HepG2 (cell line): Measurements from ENCODE around the gene SP7. TPM values are rescaled to one million over a fixed set of nuclear protein-coding genes. Genes with fewer than 3 reads are reported as not detected.

ENCODE experiments used
- ATAC-seq: fragments of 200-7000 bp; cut with Tn5 transposase; 3 replicates; pipeline ENCODE4 v1.9.1; 2020; ENCODE audit warnings: mild to moderate bottlenecking, moderate library complexity
- BruUV-seq: library from RNA; stranded (reverse); fragments of 400-500 nt; replicated peaks from 2 replicates; lab custom pipeline; 2021; lab: Mats Ljungman, UMichigan
- CTCF ChIA-PET: fragments of 300-600 bp; formaldehyde crosslinking; extraction: SDS; loops from one replicate; lab custom pipeline; 2021; ENCODE audit warnings: low total read pairs, inconsistent platforms, low intra/inter-chr PET ratio; lab: Yijun Ruan, JAX
- POLR2A ChIA-PET: fragments of 350-600 bp; sonication (Branson Sonifier 250); formaldehyde crosslinking; loops from one replicate; lab custom pipeline; 2020; ENCODE audit warnings: antibody characterized with exemption, inconsistent platforms; lab: Yijun Ruan, JAX
- DNase-seq: peaks from one replicate; pipeline ENCODE4 v3.0.0-alpha.2; 2015; ENCODE audit warnings: low spot score
- FAIRE-seq: peaks from 3 replicates; lab custom pipeline; 2011; peaks lifted over from hg19 to GRCh38; lab: Jason Lieb, UNC
- H2AFZ ChIP-seq: one replicate; pipeline ENCODE4 v1.6.1; 2011; ENCODE audit warnings: low read length, inconsistent platforms
- H3K27ac ChIP-seq: fragments of 300-600 bp; 3 replicates; pipeline ENCODE4 v1.8.0; 2011; ENCODE audit warnings: mixed run types, mild to moderate bottlenecking, mixed read lengths, low read length, inconsistent platforms; ENCODE audit not compliant: insufficient read depth; ENCODE audit errors: extremely low read length
- H3K27me3 ChIP-seq, 2 experiments: fragments of 200-600 bp in 1 of 2; 2 replicates in 1 of 2; 3 replicates in 1 of 2; pipeline versions ENCODE4 v1.6.0 to v1.8.0; 2011; ENCODE audit warnings: low read length in 2 of 2, mild to moderate bottlenecking in 2 of 2, moderate library complexity in 2 of 2, inconsistent platforms in 1 of 2; ENCODE audit not compliant: insufficient read depth in 2 of 2, control insufficient read depth in 1 of 2
- H3K36me3 ChIP-seq, 2 experiments: fragments of 200-600 bp in 1 of 2; replicated peaks in 1 of 2; 2 replicates in 1 of 2; 3 replicates in 1 of 2; pipeline versions ENCODE4 v1.5.1 to v1.8.0; 2011; ENCODE audit warnings: low read length in 2 of 2, inconsistent platforms in 1 of 2; ENCODE audit not compliant: insufficient read depth in 2 of 2, control insufficient read depth in 1 of 2
- H3K4me1 ChIP-seq: 2 replicates; pipeline ENCODE4 v1.5.1; 2012; ENCODE audit warnings: low read length, inconsistent platforms; ENCODE audit not compliant: insufficient read depth
- H3K4me2 ChIP-seq: 2 replicates; pipeline ENCODE4 v1.6.0; 2011; ENCODE audit warnings: low read depth, low read length, inconsistent platforms
- H3K4me3 ChIP-seq, 3 experiments: fragments of 200-600 bp in 1 of 3; sonication (generic), shearing (Covaris generic) in 1 of 3; replicated peaks in 1 of 3; 2 replicates each; pipeline ENCODE4 v1.5.1; 2011 to 2016; ENCODE audit warnings: low read length in 3 of 3, inconsistent platforms in 2 of 3, low read depth in 2 of 3, mild to moderate bottlenecking in 2 of 3, control low read depth in 1 of 3, mixed read lengths in 1 of 3; ENCODE audit not compliant: insufficient read depth in 1 of 3
- H3K79me2 ChIP-seq: one replicate; pipeline ENCODE4 v1.6.1; 2011; ENCODE audit warnings: low read length, inconsistent platforms; ENCODE audit not compliant: insufficient read depth
- H3K9ac ChIP-seq: 2 replicates; pipeline ENCODE4 v1.6.0; 2011; ENCODE audit warnings: mild to moderate bottlenecking, low read depth, low read length, inconsistent platforms; ENCODE audit not compliant: insufficient read depth
- H3K9me3 ChIP-seq: 2 replicates; pipeline ENCODE4 v1.5.1; 2012; ENCODE audit warnings: mild to moderate bottlenecking, low read length
- H4K20me1 ChIP-seq: 2 replicates; pipeline ENCODE4 v1.6.0; 2011; ENCODE audit warnings: inconsistent platforms, mild to moderate bottlenecking, low read length, moderate library complexity; ENCODE audit not compliant: insufficient read depth
- JUNB ChIP-seq: sonication (generic); formaldehyde crosslinking; IDR thresholded peaks from 2 replicates; pipeline ENCODE4 v1.8.0; 2022; ENCODE audit warnings: missing genetic modification reagents, mild to moderate bottlenecking, borderline replicate concordance
- KDM5B ChIP-seq: sonication (generic); formaldehyde crosslinking; IDR thresholded peaks from 2 replicates; pipeline ENCODE4 v1.4.0; 2020; ENCODE audit warnings: missing genetic modification reagents, mild to moderate bottlenecking, borderline replicate concordance
- MYPOP ChIP-seq: sonication (generic); formaldehyde crosslinking; IDR thresholded peaks from 2 replicates; pipeline ENCODE4 v1.8.1; 2023; ENCODE audit warnings: mild to moderate bottlenecking, moderate library complexity, missing genetic modification reagents
- NFE2 ChIP-seq: sonication (generic); formaldehyde crosslinking; IDR thresholded peaks from 2 replicates; pipeline ENCODE4 v1.4.0; 2020; ENCODE audit warnings: missing genetic modification reagents
- PHF21A ChIP-seq: sonication (generic); formaldehyde crosslinking; IDR thresholded peaks from 2 replicates; pipeline ENCODE4 v1.5.0; 2020; ENCODE audit warnings: mild to moderate bottlenecking, missing genetic modification reagents
- RAD21 ChIP-seq: fragments of 450-650 bp; formaldehyde crosslinking; IDR thresholded peaks from 2 replicates; pipeline ENCODE4 v1.5.0; 2020; ENCODE audit warnings: mild to moderate bottlenecking
- SMARCC2 ChIP-seq: fragments of 450-650 bp; IDR thresholded peaks from 2 replicates; pipeline ENCODE4 v1.6.1; 2017; ENCODE audit warnings: antibody characterized with exemption, mild to moderate bottlenecking
- TMF1 ChIP-seq: sonication (generic); formaldehyde crosslinking; IDR thresholded peaks from 2 replicates; pipeline ENCODE4 v1.8.1; 2022; ENCODE audit warnings: low read depth, missing genetic modification reagents
- ZNF160 ChIP-seq: sonication (generic); formaldehyde crosslinking; IDR thresholded peaks from 2 replicates; pipeline ENCODE4 v1.8.0; 2022; ENCODE audit warnings: mild to moderate bottlenecking, inconsistent platforms, missing genetic modification reagents
- ZNF749 ChIP-seq: sonication (generic); formaldehyde crosslinking; IDR thresholded peaks from 2 replicates; pipeline ENCODE4 v1.8.0; 2022; ENCODE audit warnings: mild to moderate bottlenecking, missing genetic modification reagents, moderate library complexity, borderline replicate concordance
- ZNF816 ChIP-seq: sonication (generic); formaldehyde crosslinking; IDR thresholded peaks from 2 replicates; pipeline ENCODE4 v1.8.0; 2022; ENCODE audit warnings: missing genetic modification reagents, mild to moderate bottlenecking, borderline replicate concordance
- ZSCAN9 ChIP-seq: IDR thresholded peaks from 2 replicates; pipeline ENCODE4 v1.6.1; 2016; ENCODE audit warnings: borderline replicate concordance
- WGBS: methylation state at CpG from one replicate; pipeline ENCODE4 v1.1.6; 2017; ENCODE audit warnings: low lambda C conversion rate; 5-methylcytosine and 5-hydroxymethylcytosine counted together
- in situ Hi-C: cut with HindIII; loops from 2 replicates; pipeline ENCODE4 v1.10.0; 2017; ENCODE audit warnings: low pct_unique_long_range_greater_than_20kb; ENCODE audit not compliant: extremely low pct_ligation_motif_present
- intact Hi-C: fragments of 100-400 bp; cut with micrococcal nuclease; formaldehyde crosslinking; loops from one replicate; pipeline ENCODE4 v1.10.0; 2022; ENCODE audit not compliant: unreplicated experiment
- polyA plus RNA-seq, 8 experiments: library from polyadenylated mRNA; depleted of rRNA in 3 of 8; stranded (reverse) in 7 of 8; unstranded in 1 of 8; fragments of >200 nt; fragmentation: Illumina TruSeq in 4 of 8; extraction: Trizol in 4 of 8; gene quantifications; 2 replicates each; pipeline versions ENCODE4 v1.2.1 to v1.2.3, GENCODE V29; 2011 to 2016; ENCODE audit warnings: low read depth in 4 of 8, missing spikeins in 1 of 8, mixed read lengths in 1 of 8; ENCODE audit not compliant: insufficient read depth in 1 of 8
- total RNA-seq, 5 experiments: library from RNA; depleted of rRNA; stranded (reverse); fragments of >200 nt; fragmentation: Illumina TruSeq; extraction: Trizol; gene quantifications; 2 replicates each; pipeline ENCODE4 v1.2.3, GENCODE V29; 2016; ENCODE audit warnings: low read depth in 1 of 5
- TF ChIP-seq, protein P1 (sequence below): sonication (generic); formaldehyde crosslinking; IDR thresholded peaks from 2 replicates; pipeline ENCODE4 v1.8.1; 2022; ENCODE audit warnings: low read depth, mild to moderate bottlenecking, missing genetic modification reagents
- TF ChIP-seq, protein P2 (sequence below): sonication (generic); formaldehyde crosslinking; IDR thresholded peaks from 2 replicates; pipeline ENCODE4 v1.5.0; 2020; ENCODE audit warnings: mild to moderate bottlenecking, missing genetic modification reagents, borderline replicate concordance
- TF ChIP-seq, protein P3 (sequence below): sonication (generic); formaldehyde crosslinking; IDR thresholded peaks from 2 replicates; pipeline ENCODE4 v1.8.0; 2022; ENCODE audit warnings: missing genetic modification reagents, mild to moderate bottlenecking, inconsistent platforms, borderline replicate concordance

Gene SP7
- total and polyA plus RNA-seq, 2 of the 13 experiments (the other 11 are each of a cell fraction or from before 2014, with no cell fraction given): not detected

GRCh38 chr12:53324113-53324778 is 11.9 kb downstream of the SP7 start:
- H3K4me1 ChIP-seq: peaks cover 55% of the 10 kb centered on the region
- ATAC-seq: no peak
- TF ChIP-seq PHF21A: no peak
- TF ChIP-seq, protein P1, sequence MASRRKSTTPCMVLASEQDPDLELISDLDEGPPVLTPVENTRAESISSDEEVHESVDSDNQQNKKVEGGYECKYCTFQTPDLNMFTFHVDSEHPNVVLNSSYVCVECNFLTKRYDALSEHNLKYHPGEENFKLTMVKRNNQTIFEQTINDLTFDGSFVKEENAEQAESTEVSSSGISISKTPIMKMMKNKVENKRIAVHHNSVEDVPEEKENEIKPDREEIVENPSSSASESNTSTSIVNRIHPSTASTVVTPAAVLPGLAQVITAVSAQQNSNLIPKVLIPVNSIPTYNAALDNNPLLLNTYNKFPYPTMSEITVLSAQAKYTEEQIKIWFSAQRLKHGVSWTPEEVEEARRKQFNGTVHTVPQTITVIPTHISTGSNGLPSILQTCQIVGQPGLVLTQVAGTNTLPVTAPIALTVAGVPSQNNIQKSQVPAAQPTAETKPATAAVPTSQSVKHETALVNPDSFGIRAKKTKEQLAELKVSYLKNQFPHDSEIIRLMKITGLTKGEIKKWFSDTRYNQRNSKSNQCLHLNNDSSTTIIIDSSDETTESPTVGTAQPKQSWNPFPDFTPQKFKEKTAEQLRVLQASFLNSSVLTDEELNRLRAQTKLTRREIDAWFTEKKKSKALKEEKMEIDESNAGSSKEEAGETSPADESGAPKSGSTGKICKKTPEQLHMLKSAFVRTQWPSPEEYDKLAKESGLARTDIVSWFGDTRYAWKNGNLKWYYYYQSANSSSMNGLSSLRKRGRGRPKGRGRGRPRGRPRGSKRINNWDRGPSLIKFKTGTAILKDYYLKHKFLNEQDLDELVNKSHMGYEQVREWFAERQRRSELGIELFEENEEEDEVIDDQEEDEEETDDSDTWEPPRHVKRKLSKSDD (CRISPR knock-in tag): 0 out of 2 replicates have a peak, but pooled peaks have one; percentile 13
- no peak for TF ChIP-seq NFE2
- TF ChIP-seq, protein P2, sequence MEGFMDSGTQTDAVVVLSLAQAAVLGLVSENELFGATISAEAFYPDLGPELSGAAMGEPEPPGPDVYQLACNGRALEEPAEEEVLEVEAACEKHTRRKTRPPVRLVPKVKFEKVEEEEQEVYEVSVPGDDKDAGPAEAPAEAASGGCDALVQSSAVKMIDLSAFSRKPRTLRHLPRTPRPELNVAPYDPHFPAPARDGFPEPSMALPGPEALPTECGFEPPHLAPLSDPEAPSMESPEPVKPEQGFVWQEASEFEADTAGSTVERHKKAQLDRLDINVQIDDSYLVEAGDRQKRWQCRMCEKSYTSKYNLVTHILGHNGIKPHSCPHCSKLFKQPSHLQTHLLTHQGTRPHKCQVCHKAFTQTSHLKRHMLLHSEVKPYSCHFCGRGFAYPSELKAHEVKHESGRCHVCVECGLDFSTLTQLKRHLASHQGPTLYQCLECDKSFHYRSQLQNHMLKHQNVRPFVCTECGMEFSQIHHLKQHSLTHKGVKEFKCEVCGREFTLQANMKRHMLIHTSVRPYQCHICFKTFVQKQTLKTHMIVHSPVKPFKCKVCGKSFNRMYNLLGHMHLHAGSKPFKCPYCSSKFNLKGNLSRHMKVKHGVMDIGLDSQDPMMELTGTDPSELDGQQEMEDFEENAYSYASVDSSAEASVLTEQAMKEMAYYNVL: no peak
- TF ChIP-seq ZNF816 (CRISPR knock-in tag): no peak
- no peak for TF ChIP-seq ZNF749
- no peak for TF ChIP-seq ZNF160 (CRISPR knock-in tag)
- no peak for TF ChIP-seq RAD21 (CRISPR knock-in tag)
- no peak for TF ChIP-seq JUNB (CRISPR knock-in tag)
- TF ChIP-seq, protein P3, sequence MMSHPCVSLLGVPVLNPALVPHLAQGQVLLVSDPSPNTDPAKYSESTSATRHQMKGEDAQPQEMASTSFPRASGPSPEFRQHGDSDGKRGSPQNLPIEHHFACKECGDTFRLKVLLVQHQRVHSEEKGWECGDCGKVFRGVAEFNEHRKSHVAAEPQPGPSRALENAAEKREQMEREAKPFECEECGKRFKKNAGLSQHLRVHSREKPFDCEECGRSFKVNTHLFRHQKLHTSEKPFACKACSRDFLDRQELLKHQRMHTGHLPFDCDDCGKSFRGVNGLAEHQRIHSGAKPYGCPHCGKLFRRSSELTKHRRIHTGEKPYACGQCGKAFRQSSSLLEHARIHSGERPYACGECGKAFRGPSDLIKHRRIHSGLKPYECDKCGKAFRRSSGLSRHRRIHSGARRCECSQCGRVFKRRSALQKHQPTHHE (CRISPR knock-in tag): no peak
- peak; percentile 80 for TF ChIP-seq KDM5B
- no peak for TF ChIP-seq MYPOP
- no peak for TF ChIP-seq SMARCC2
- no peak for TF ChIP-seq ZSCAN9 (CRISPR knock-in tag)
- TF ChIP-seq TMF1 (CRISPR knock-in tag): no peak

More at GRCh38 chr12:53324113-53324778, 11.9 kb downstream of the SP7 start:
- Histone ChIP-seq H3K9me3 (no peaks in the 10 kb centered on the region), H4K20me1 (no peaks in the 10 kb centered on the region), H3K4me3 (peak overlapping the region; percentile 57 to 65 (median 62)), H3K9ac (peak overlapping the region; percentile 74), H3K4me2 (peak overlapping the region; percentile 89), H3K27ac (peak overlapping the region; percentile 74), H3K79me2 (peaks cover 5% of the 10 kb centered on the region), H3K36me3 (no peaks in the 10 kb centered on the region), H3K27me3 (peaks cover 0 to 5% of the 10 kb centered on the region in 2 experiments; a peak in 2 of 5 replicates), H2AFZ (peak overlapping the region; percentile 77)
- WGBS: 47% methylated on average over 28 of the region's 28 CpGs
- intact Hi-C loops (loop anchor here (1.0 kb wide), 2 partner anchors 21 to 184 kb away; no protein-coding TSS in a partner anchor), in situ Hi-C loops (no loop called here)
- CTCF ChIA-PET: interaction anchor here (1.3 to 1.6 kb wide), 3 partner anchors 21 to 184 kb away, joined by 3 to 14 read pairs (median 4); no protein-coding TSS in a partner anchor
- FAIRE-seq (no peak), DNase-seq (no peak)
- POLR2A ChIA-PET: interaction anchor here (0.7 to 3.2 kb wide), 10 partner anchors 21 to 245 kb away, joined by 3 to 23 read pairs (median 6); partner anchors contain the start of genes MYG1, PFDN5, PRR13 and SP1
- no TSS peak for BruUV-seq
